Measurements from ENCODE around the gene CAND2. TPM values are rescaled to one million over a fixed set of nuclear protein-coding genes. Genes with fewer than 3 reads are reported as not detected.

The CAND2 gene
- total RNA-seq, 4 donors from 2014 or later: 9.7 to 18.0 (median 12.4) TPM

- H3K36me3 ChIP-seq: no peaks in the 10 kb centered on the region
- peaks cover 5 to 9% of the 10 kb centered on the region in 2 donors for H3K4me1 ChIP-seq
- no peaks in the 10 kb centered on the region for H3K9me3 ChIP-seq
- H3K4me3 ChIP-seq (replicated peaks in 1 of 3): no peak overlapping the region
- no peaks in the 10 kb centered on the region for H3K27me3 ChIP-seq
- DNase-seq: no peak
- WGBS, 2 donors: 63% methylated on average over 3 of the region's 3 CpGs
- TF ChIP-seq CTCF (IDR thresholded peaks at IDR 0.05): no peak
- TF ChIP-seq POLR2A (IDR thresholded peaks at IDR 0.05): no peak
- intact Hi-C loops (cut with DNase I): no loop called here
- H3K27ac ChIP-seq: no peak overlapping the region
Observed at GRCh38 chr3:12752102-12752501, 44.4 kb upstream of the CAND2 start.

GRCh38 chr3:12752809-12753208 is 43.7 kb upstream of the CAND2 start:
- H3K27me3 ChIP-seq: no peaks in the 10 kb centered on the region
- no peaks in the 10 kb centered on the region for H3K36me3 ChIP-seq
- no peak overlapping the region for H3K27ac ChIP-seq
- TF ChIP-seq CTCF (IDR thresholded peaks at IDR 0.05) (no peak), POLR2A (IDR thresholded peaks at IDR 0.05) (no peak)
- H3K4me3 ChIP-seq (replicated peaks in 1 of 3): no peak overlapping the region
- intact Hi-C loops (cut with DNase I): no loop called here
- DNase-seq: no peak
- H3K4me1 ChIP-seq: peaks cover 5 to 9% of the 10 kb centered on the region in 2 donors
- WGBS, 2 donors: 81 to 88% methylated on average over 2 of the region's 2 CpGs
- H3K9me3 ChIP-seq: no peaks in the 10 kb centered on the region

GRCh38 chr3:12753275-12754028 is 43.0 kb upstream of the CAND2 start:
- TF ChIP-seq CTCF (IDR thresholded peaks at IDR 0.05): no peak
- TF ChIP-seq POLR2A (IDR thresholded peaks at IDR 0.05): no peak
- H3K4me3 ChIP-seq (replicated peaks in 1 of 3): no peak overlapping the region
- peak in 1 of 2 donors; percentile 21 for DNase-seq
- intact Hi-C loops (cut with DNase I): no loop called here
- H3K9me3 ChIP-seq: no peaks in the 10 kb centered on the region
- peaks cover 9 to 12% of the 10 kb centered on the region in 2 donors for H3K4me1 ChIP-seq
- 93 to 94% methylated on average over 8 to 9 of the region's 9 CpGs for WGBS, 2 donors
- H3K27ac ChIP-seq: no peak overlapping the region
- no peaks in the 10 kb centered on the region for H3K27me3 ChIP-seq
- H3K36me3 ChIP-seq: no peaks in the 10 kb centered on the region

- Histone ChIP-seq H3K27ac (no peak overlapping the region), H3K4me1 (peaks cover 13 to 14% of the 10 kb centered on the region in 2 donors), H3K36me3 (no peaks in the 10 kb centered on the region), H3K27me3 (no peaks in the 10 kb centered on the region), H3K9me3 (no peaks in the 10 kb centered on the region), H3K4me3 (replicated peaks in 1 of 3) (no peak overlapping the region)
- TF ChIP-seq POLR2A (IDR thresholded peaks at IDR 0.05) (no peak), CTCF (IDR thresholded peaks at IDR 0.05) (no peak)
- no peak for DNase-seq
- WGBS, 2 donors: 88 to 100% methylated on average over 1 of the region's 1 CpG
- intact Hi-C loops (cut with DNase I): no loop called here
Observed at GRCh38 chr3:12754313-12754712, 42.2 kb upstream of the CAND2 start.

GRCh38 chr3:12755754-12756153 is 40.7 kb upstream of the CAND2 start:
- Histone ChIP-seq H3K9me3 (no peaks in the 10 kb centered on the region), H3K36me3 (no peaks in the 10 kb centered on the region), H3K4me3 (replicated peaks in 1 of 3) (no peak overlapping the region), H3K27me3 (no peaks in the 10 kb centered on the region), H3K27ac (no peak overlapping the region), H3K4me1 (peaks cover 5 to 10% of the 10 kb centered on the region in 2 donors)
- TF ChIP-seq POLR2A (IDR thresholded peaks at IDR 0.05) (no peak), CTCF (IDR thresholded peaks at IDR 0.05) (no peak)
- WGBS, 2 donors: 76 to 81% methylated on average over 6 of the region's 6 CpGs
- intact Hi-C loops (cut with DNase I): no loop called here
- DNase-seq: no peak

Data from thyroid gland (tissue), 4 donors.